HG03196 (cell line): Measurements from ENCODE around the gene TAOK1.

Experiments
- ATAC-seq: cut with Tn5 transposase; IDR thresholded peaks from one replicate; pipeline ENCODE4 v1.9.1; 2021; ENCODE audit not compliant: unreplicated experiment

TAOK1 gene

DNA sequence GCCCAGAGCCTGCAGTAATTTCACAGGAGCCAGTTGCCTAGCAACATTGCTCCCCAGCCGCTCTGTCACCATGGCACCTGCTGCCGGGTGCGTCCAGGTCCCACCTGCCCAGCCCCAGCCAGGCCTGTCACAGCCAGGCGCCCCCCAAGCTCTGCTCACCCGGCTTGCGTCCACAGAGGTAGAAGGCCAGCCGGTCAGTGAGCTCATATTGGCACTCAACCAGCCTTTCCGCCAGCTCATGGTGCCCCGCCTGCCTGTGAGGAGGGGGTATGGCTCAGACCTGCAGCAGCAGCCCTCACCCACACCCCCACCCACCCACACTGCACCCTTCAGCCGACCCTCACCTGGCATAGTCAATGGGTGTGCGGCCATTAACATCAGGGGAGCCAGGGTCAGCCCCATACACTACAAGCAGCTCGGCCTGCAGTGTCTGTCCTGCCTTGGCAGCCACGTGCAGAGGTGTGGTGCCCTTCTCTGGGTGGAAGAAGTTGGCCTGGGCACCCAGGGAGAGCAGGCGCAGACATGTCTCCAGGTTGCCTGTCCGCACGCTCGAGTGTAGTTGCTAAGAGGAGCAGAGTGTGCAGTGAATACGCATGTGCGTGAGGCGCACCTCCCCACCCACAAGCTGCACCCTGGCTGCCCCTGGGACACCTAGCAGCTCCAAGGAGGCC lies 191.6 kb downstream of the TAOK1 start:
- no peak for ATAC-seq

DNA sequence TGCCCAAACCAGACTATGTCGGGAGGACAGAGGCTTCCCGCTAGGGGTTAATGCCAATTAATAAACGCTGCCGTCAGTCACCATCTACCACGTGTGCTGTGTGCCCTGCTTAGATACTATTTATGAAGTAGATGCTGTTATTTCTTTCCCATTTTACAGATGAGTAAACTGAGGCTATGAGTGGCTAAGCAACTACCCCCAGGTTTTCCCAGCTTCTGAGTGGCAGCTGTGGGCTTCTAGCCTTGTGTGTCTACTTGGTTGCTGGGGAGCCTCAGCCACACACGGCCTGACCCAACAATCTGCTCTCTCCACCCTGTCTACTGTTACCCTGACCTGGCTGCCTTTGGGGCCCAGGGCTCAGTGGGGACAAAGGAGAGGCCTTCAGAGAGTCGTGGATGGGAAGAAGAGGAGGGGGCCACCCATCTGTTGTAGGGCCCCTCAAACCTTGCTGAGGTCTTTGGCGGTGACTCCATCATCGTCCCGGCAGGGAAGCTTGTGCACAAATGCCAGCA lies 192.1 kb downstream of the TAOK1 start:
- no peak for ATAC-seq

DNA sequence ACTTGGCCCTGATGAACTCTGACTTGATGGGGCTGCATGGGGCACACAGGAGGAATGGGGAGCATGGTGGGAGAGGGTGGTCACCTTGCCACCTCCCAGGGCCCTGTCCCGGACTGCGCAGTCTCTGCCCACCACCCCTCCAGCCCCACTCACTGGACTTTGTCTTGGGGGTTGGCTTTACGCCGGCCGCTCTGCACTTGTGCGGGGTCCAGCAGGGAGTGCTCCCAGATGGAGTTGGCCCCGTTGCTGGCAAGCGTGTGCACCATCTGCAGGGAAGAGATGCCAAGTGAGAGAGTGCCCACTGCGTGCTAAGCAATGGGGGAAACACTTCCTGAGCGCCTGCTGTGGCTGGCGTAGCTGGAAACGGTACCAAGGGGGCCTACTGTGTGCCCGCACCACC lies 192.6 kb downstream of the TAOK1 start:
- ATAC-seq, result no peak

GRCh38 chr17:29583324-29584248 lies 193.4 kb downstream of the TAOK1 start:
- no peak for ATAC-seq

DNA sequence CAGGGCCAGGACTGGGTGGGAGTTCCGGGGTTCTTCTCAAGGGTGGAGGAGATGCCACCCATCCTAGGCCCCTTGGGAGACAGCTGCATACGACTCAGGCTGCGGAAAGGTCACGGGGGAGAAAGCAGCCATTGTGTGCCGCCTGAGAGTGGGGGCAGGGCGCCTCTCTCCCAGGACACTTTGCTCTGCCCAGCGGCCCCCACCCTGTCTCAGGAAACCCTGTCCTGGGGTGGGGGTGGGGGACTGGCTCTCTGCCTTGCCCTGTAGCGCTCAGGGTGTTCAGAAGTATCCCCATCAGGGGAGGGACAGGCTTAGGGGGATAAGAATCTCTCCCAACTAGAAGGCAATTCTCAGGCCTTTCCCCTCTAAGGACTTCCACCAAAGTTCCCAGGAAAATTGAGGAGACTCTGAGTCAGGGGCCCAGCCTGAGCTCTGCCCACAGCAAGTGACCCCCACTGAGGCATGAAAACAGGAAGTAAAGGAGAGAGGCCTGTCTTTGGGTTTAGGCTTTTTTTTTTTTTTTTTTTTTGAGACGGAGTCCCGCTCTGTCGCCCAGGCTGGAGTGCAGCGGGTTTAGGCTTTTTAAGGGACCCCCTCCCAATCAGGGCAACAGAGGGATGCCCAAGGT lies 194.4 kb downstream of the TAOK1 start:
- ATAC-seq, result no peak

- no peak for ATAC-seq
These were observed 195.1 kb downstream of the TAOK1 start for GRCh38 chr17:29585080-29585751.

DNA sequence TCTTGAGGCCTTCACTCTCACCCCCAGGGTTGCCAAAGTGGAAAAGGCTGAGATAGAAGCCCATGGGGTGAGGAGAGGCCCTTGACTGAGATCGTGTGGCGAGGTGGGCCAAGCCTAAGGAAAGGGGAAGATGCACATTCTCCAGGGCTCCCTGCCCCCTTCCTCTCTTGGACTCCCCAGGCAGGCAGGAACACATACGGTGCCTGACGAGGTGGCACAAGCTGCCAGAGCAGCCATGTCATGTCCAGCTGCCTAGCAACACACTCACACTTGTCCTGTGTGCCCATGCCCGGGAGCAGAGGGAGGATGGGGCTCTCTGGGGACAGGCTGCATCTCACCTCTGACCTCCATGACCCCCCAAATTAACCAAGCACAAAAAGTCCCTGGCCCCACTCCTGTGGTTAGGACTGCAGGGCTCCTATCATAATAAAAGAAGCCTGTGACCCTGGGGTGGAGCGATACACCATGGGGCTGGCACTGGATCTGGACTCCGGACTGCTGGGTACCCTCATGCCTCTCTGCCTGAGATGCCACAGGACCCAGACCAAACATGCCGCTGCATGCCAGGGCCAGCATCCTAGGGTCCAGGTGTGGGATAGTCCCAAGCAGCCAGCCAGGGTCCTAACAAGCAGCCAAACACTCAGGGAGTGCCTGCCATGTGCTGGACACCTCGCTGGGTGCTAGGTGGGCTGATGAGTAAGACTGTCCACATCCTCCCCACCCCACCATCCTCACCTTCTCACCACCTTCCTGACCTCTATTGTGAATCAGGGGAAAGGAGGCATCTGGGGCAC lies 196.7 kb downstream of the TAOK1 start:
- ATAC-seq, result no peak

GRCh38 chr17:29587591-29587990 lies 197.4 kb downstream of the TAOK1 start:
- ATAC-seq, result no peak

DNA sequence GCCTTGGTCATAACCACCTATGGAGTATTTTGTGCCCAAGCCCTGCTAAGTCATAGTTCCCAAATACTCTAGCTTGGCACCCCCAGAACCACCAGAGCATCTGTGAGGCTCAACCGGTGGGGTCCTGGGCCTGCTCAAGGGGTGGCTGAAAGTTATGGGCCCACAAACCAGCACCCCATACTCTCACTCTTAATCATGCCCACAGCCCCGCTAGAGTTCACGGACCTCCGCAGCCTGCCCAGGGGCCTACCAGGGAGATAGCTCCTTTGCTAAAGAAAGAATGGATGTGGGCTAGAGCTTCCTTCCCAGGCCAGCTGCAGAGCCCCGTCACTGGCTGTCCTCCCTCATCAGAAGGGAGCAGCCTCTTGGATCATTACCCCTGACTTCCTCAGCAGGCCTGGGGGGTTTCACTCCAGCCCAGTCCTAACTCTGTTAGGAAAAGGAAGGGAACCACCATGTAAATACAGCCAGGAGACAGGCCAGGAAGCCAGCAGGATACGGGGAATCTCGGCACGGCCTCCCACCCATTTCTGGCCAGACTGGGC lies 197.9 kb downstream of the TAOK1 start:
- ATAC-seq, result no peak

- ATAC-seq, result no peak
These were observed 198.6 kb downstream of the TAOK1 start for GRCh38 chr17:29588562-29589411.

GRCh38 chr17:29589524-29590410 lies 199.6 kb downstream of the TAOK1 start, which contains the start of gene GIT1:
TSS of gene GIT1 (minus strand) at chr17:29589648. CDS start at chr17:29589378, 270 bp downstream.
- peak; percentile 52 for ATAC-seq

- no peak for ATAC-seq
These were observed 200.4 kb downstream of the TAOK1 start for GRCh38 chr17:29590411-29591145.

GRCh38 chr17:29591146-29591736 lies 201.1 kb downstream of the TAOK1 start:
- no peak for ATAC-seq

GRCh38 chr17:29591737-29592608 lies 201.8 kb downstream of the TAOK1 start:
- no peak for ATAC-seq

GRCh38 chr17:29592850-29593551 lies 202.8 kb downstream of the TAOK1 start, which contains the start of gene ANKRD13B:
TSS of gene ANKRD13B (plus strand) at chr17:29593132. CDS start at chr17:29593622, 490 bp downstream.
- no peak for ATAC-seq
